Sigmoid colon (tissue), 3 donors: Measurements from ENCODE around the gene TEAD2.

Source experiments
- CTCF ChIP-seq, 4 experiments: fragments of 450-650 bp in 3 of 4; fragments of 200-600 bp in 1 of 4; IDR thresholded peaks; one replicate each; pipeline ENCODE4 v1.5.1; 2016 to 2019; ENCODE audit warnings: antibody characterized with exemption in 4 of 4, mild to moderate bottlenecking in 3 of 4, moderate library complexity in 2 of 4
- POLR2A ChIP-seq, 2 donors: fragments of 450-650 bp; IDR thresholded peaks; one replicate each; pipeline ENCODE4 v1.6.1; 2016; ENCODE audit warnings: antibody characterized with exemption in 2 of 2, mild to moderate bottlenecking in 2 of 2, moderate library complexity in 2 of 2

- TF ChIP-seq CTCF (IDR thresholded peaks at IDR 0.05) (no peak), POLR2A (IDR thresholded peaks at IDR 0.05) (no peak)
These were observed 16.3 kb upstream of the TEAD2 start for GRCh38 chr19:49378512-49378911.
